NCI-H2196 treated with DMSO at 0.1 percent for 48 hours (cell line): ENCODE measurements around the gene SGCB.

ENCODE experiments used
- DNase-seq: peaks from one replicate; lab custom pipeline; 2025; ENCODE audit not compliant: unreplicated experiment; lab: John Stamatoyannopoulos, UW

SGCB gene

DNA sequence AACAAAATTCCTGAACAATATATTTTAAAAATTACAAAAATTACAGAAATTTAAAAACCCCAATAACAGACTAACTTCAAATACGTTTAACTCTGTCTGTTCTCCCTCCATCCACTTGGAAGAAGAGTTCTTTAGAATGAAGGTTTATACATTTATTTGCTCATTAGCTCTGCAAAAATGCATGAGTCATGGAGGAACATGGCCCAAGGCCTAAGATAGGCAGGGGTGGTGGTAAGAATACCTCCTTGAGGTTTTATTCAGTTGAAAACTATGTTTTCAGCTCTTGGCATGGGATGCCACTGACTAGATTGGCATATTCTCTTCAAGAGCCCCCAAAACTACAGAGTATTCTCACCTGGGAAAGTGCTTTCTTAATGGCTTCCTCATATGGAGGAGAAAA lies 9.1 kb downstream of the SGCB start:
- no peak for DNase-seq

- no peak for DNase-seq
These were observed 18.0 kb downstream of the SGCB start, which contains the start of gene LRRC66 for GRCh38 chr4:52019936-52020657. TSS of gene LRRC66 (minus strand) at chr4:52020363. CDS start at chr4:52017613, 2,750 bp downstream.

DNA sequence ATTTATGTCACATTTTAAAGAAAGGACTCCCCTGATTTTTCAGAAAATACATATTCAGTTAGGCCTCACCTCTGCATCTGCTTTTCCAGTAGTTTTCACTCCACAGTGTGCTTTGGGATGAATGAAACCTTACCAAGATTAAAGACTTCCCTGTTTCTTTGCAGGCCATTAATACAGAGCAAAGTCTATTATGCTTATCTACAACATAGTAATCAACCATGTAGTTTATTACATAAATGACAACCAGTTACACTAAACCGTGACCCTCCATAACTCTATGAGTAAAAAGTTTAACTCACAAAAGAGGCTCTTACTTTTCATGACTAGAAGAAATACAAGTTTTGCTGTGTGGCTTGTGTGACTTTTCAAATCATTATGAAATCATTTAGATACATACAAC lies 20.3 kb downstream of the SGCB start:
- no peak for DNase-seq

GRCh38 chr4:52016981-52017380 lies 21.1 kb downstream of the SGCB start:
- no peak for DNase-seq

- DNase-seq = no peak
These were observed 22.7 kb downstream of the SGCB start for GRCh38 chr4:52015366-52015765.

- no peak for DNase-seq
These were observed 23.2 kb downstream of the SGCB start for GRCh38 chr4:52014903-52015302.

- no peak for DNase-seq
These were observed 25.4 kb downstream of the SGCB start for GRCh38 chr4:52012651-52013050.

- no peak for DNase-seq
These were observed 27.1 kb downstream of the SGCB start for GRCh38 chr4:52010986-52011385.

GRCh38 chr4:52006887-52007286 lies 31.2 kb downstream of the SGCB start:
- DNase-seq = no peak

- DNase-seq = no peak
These were observed 32.4 kb downstream of the SGCB start for GRCh38 chr4:52005604-52006273.

DNA sequence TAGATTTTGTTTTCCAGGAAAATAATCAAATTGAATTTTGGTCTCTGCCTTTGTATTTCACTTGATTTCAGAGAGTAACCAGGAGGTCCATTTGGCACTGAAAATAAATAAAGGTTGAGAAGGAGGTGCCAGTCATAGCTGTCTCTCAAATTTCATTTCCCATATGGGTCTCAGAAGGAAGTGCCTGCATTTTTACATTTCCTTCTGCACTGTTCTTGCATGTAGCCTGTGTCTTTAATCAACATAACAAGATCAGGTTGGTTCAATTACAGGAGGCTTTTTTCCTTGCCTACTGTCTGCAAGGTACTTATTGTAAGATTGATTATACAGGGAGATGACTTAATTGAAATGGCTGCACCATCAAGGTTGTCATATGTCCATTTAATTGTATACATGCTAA lies 33.7 kb downstream of the SGCB start:
- no peak for DNase-seq

- no peak for DNase-seq
These were observed 36.5 kb downstream of the SGCB start for GRCh38 chr4:52001616-52002015.

GRCh38 chr4:51999250-51999649 lies 38.8 kb downstream of the SGCB start:
- DNase-seq = no peak

DNA sequence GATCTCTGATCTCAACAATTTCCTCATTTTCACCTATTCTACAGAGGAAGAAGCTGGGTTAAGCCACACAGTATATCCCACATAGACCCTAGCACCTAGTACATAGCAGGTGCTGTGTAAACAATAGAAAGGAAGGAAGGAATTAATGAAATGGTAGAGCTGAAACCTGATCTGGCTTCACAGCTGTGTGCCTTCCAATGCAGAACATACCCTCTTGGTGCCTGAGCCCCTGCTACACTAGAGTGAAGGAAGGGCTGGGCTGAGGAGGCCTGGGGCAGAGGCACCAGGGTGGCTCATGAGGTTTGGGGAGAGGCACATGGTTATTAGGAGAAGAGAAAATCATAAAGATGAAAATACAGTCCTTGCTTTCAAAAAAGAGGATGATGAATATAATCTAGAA lies 39.3 kb downstream of the SGCB start:
- DNase-seq = no peak

GRCh38 chr4:51997647-51998046 lies 40.5 kb downstream of the SGCB start:
- DNase-seq = no peak

- no peak for DNase-seq
These were observed 42.4 kb downstream of the SGCB start for GRCh38 chr4:51995647-51996220.
